Activated gamma-delta T cell treated with anti-CD3 and anti-CD28 coated beads, Interleukin-2, amount 50 U/mL, for 16 hours (primary cell): ENCODE results near the gene C10orf90.

Experiments used
- DNase-seq: peaks from one replicate; pipeline ENCODE4 v3.0.0-alpha.2; 2020; ENCODE audit warnings: low read depth

The C10orf90 gene

GRCh38 chr10:126425032-126425431 is 245.5 kb downstream of the C10orf90 start:
- DNase-seq: no peak

GRCh38 chr10:126423732-126424491 is 246.6 kb downstream of the C10orf90 start:
- DNase-seq: no peak

- DNase-seq: no peak
These were observed 247.9 kb downstream of the C10orf90 start for GRCh38 chr10:126422567-126422966.

GRCh38 chr10:126421756-126422256 is 248.7 kb downstream of the C10orf90 start:
- DNase-seq: no peak

- DNase-seq: no peak
These were observed 249.8 kb downstream of the C10orf90 start for GRCh38 chr10:126420567-126421300.

GRCh38 chr10:126417220-126417825 is 253.2 kb downstream of the C10orf90 start:
- no peak for DNase-seq

GRCh38 chr10:126409821-126410220 is 260.7 kb downstream of the C10orf90 start:
- DNase-seq: no peak

GRCh38 chr10:126408953-126409641 is 261.4 kb downstream of the C10orf90 start:
- no peak for DNase-seq

GRCh38 chr10:126407831-126408230 is 262.7 kb downstream of the C10orf90 start:
- no peak for DNase-seq

- no peak for DNase-seq
These were observed 265.2 kb downstream of the C10orf90 start for GRCh38 chr10:126405239-126405775.

GRCh38 chr10:126402721-126403695 is 267.5 kb downstream of the C10orf90 start:
- no peak for DNase-seq

GRCh38 chr10:126400641-126401040 is 269.9 kb downstream of the C10orf90 start:
- DNase-seq: no peak

GRCh38 chr10:126398924-126399323 is 271.6 kb downstream of the C10orf90 start:
- no peak for DNase-seq

- no peak for DNase-seq
These were observed 272.1 kb downstream of the C10orf90 start for GRCh38 chr10:126398383-126398743.

GRCh38 chr10:126397640-126398382 is 272.7 kb downstream of the C10orf90 start:
- no peak for DNase-seq

- DNase-seq: no peak
These were observed 273.3 kb downstream of the C10orf90 start for GRCh38 chr10:126397156-126397555.

- DNase-seq: no peak
These were observed 275.5 kb downstream of the C10orf90 start for GRCh38 chr10:126394948-126395347.

GRCh38 chr10:126393076-126393475 is 277.4 kb downstream of the C10orf90 start:
- no peak for DNase-seq

GRCh38 chr10:126392469-126392868 is 278.0 kb downstream of the C10orf90 start:
- DNase-seq: no peak

- no peak for DNase-seq
These were observed 278.4 kb downstream of the C10orf90 start for GRCh38 chr10:126392068-126392467.
